NB4 (cell line): Measurements from ENCODE around the gene MTHFD1.

Experiments
- POLR2A ChIP-seq: IDR thresholded peaks from 2 replicates; pipeline ENCODE4 v1.6.1; 2011; ENCODE audit warnings: mild to moderate bottlenecking; ENCODE audit not compliant: insufficient read length; ENCODE audit errors: extremely low read depth
- TF ChIP-seq, protein P1 (sequence below): IDR thresholded peaks from one replicate; pipeline ENCODE4 v1.5.1; 2012; ENCODE audit warnings: low read depth, low read length
- TF ChIP-seq, protein P2 (sequence below): IDR thresholded peaks from 2 replicates; pipeline ENCODE4 v1.6.1; 2011; ENCODE audit warnings: low read depth, low read length

DNA sequence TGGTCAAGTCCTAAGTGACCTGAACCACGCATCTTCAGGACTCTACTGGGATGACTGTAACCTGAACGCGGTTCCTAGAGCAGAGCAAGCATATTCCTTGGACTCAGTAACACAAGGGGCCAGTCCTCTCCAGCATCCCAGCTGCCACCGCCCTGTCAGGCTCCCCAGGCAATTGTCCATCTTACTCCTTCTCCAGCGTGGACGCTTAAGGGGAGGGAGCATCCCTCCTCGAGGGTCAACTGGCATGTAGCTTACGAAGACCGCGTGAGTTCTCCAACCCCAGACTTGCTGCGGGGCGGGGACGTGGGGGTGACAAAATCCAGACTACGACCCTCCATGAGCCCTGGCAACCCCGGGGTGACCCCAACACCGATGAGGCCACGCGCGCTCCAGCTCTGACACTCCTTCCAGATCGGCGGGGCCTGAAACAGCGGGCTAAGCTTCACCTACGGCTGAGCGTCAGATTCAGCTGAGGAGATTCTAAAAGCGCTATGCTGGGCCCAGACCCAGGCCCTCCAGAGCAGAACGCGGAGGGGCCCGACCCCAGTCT, 846 bp upstream of the MTHFD1 start:
- TF ChIP-seq, protein P1, sequence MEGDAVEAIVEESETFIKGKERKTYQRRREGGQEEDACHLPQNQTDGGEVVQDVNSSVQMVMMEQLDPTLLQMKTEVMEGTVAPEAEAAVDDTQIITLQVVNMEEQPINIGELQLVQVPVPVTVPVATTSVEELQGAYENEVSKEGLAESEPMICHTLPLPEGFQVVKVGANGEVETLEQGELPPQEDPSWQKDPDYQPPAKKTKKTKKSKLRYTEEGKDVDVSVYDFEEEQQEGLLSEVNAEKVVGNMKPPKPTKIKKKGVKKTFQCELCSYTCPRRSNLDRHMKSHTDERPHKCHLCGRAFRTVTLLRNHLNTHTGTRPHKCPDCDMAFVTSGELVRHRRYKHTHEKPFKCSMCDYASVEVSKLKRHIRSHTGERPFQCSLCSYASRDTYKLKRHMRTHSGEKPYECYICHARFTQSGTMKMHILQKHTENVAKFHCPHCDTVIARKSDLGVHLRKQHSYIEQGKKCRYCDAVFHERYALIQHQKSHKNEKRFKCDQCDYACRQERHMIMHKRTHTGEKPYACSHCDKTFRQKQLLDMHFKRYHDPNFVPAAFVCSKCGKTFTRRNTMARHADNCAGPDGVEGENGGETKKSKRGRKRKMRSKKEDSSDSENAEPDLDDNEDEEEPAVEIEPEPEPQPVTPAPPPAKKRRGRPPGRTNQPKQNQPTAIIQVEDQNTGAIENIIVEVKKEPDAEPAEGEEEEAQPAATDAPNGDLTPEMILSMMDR, result no peak
- no peak for TF ChIP-seq POLR2A
- TF ChIP-seq, protein P2, sequence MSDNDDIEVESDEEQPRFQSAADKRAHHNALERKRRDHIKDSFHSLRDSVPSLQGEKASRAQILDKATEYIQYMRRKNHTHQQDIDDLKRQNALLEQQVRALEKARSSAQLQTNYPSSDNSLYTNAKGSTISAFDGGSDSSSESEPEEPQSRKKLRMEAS, result no peak
